Ascending aorta (tissue), 2 donors: ENCODE measurements around the gene PTGFR. TPM values are rescaled to one million over a fixed set of nuclear protein-coding genes. Genes with fewer than 3 reads are reported as not detected.

Experiments
- DNase-seq, 2 donors: peaks; one replicate each; pipeline ENCODE4 v3.0.0-alpha.2; 2019; ENCODE audit warnings: low spot score in 2 of 2
- H3K27ac ChIP-seq, 2 donors: fragments of 200-600 bp; sonication (generic); one replicate each; pipeline ENCODE4 v1.5.1; 2016 to 2017; ENCODE audit warnings: mild to moderate bottlenecking in 1 of 2
- H3K27me3 ChIP-seq: fragments of 200-600 bp; sonication (generic); one replicate; pipeline ENCODE4 v1.5.1; 2017
- H3K36me3 ChIP-seq, 2 donors: fragments of 200-600 bp; sonication (generic); one replicate each; pipeline ENCODE4 v1.5.1; 2016
- H3K4me1 ChIP-seq, 2 donors: fragments of 200-600 bp; sonication (generic); one replicate each; pipeline ENCODE4 v1.5.1; 2016 to 2017; ENCODE audit warnings: mild to moderate bottlenecking in 1 of 2
- H3K4me3 ChIP-seq, 2 donors: fragments of 200-600 bp; sonication (generic); one replicate each; pipeline ENCODE4 v1.5.1; 2016 to 2017; ENCODE audit warnings: mild to moderate bottlenecking in 1 of 2
- H3K9me3 ChIP-seq, 2 donors: fragments of 200-600 bp; sonication (generic); one replicate each; pipeline ENCODE4 v1.5.1; 2016
- CTCF ChIP-seq, 3 experiments: fragments of 200-600 bp in 2 of 3; fragments of 450-650 bp in 1 of 3; sonication (generic) in 2 of 3; IDR thresholded peaks; one replicate each; pipeline ENCODE4 v1.5.1; 2016 to 2019; ENCODE audit warnings: antibody characterized with exemption in 3 of 3, mild to moderate bottlenecking in 1 of 3, moderate library complexity in 1 of 3
- intact Hi-C: fragments of 100-400 bp; cut with DNase I; formaldehyde crosslinking; loops from one replicate; pipeline ENCODE4 v1.15.1; 2023
- total RNA-seq: library from RNA; depleted of rRNA; stranded (reverse); fragments of >200 nt; gene quantifications from one replicate; pipeline ENCODE4 v1.1.0, GENCODE V29; 2016

Gene PTGFR
- 0.85 TPM for total RNA-seq

- no peak for DNase-seq
- intact Hi-C loops = no loop called here
- Histone ChIP-seq H3K36me3 (no peaks in the 10 kb centered on the region), H3K9me3 (no peaks in the 10 kb centered on the region), H3K27ac (peak within 1 kb of the TSS; percentile 16 to 21), H3K27me3 (no peaks in the 10 kb centered on the region), H3K4me1 (no peaks in the 10 kb centered on the region), H3K4me3 (peak within 1 kb of the TSS; percentile 37 to 62)
- no peak for TF ChIP-seq CTCF (IDR thresholded peaks at IDR 0.05)
Measured at GRCh38 chr1:78490861-78491450, at the start of gene PTGFR. Gene PTGFR, plus strand, starts transcription at chr1:78490974. Its CDS starts 1,770 bp downstream, at chr1:78492744.

- Histone ChIP-seq H3K36me3 (no peaks in the 10 kb centered on the region), H3K4me3 (no peak overlapping the region), H3K4me1 (no peaks in the 10 kb centered on the region), H3K27ac (no peak overlapping the region), H3K27me3 (no peaks in the 10 kb centered on the region), H3K9me3 (no peaks in the 10 kb centered on the region)
- intact Hi-C loops = no loop called here
- no peak for TF ChIP-seq CTCF (IDR thresholded peaks at IDR 0.05)
- DNase-seq = no peak
Measured at GRCh38 chr1:78441921-78442320, 48.9 kb upstream of the PTGFR start.

GRCh38 chr1:78447086-78447485 lies 43.7 kb upstream of the PTGFR start:
- Histone ChIP-seq H3K9me3 (no peaks in the 10 kb centered on the region), H3K27me3 (no peaks in the 10 kb centered on the region), H3K36me3 (no peaks in the 10 kb centered on the region), H3K4me3 (no peak overlapping the region), H3K27ac (no peak overlapping the region), H3K4me1 (no peaks in the 10 kb centered on the region)
- no peak for DNase-seq
- TF ChIP-seq CTCF (IDR thresholded peaks at IDR 0.05) = no peak
- intact Hi-C loops = no loop called here

GRCh38 chr1:78464449-78464891 lies 26.3 kb upstream of the PTGFR start:
- Histone ChIP-seq H3K4me3 (no peak overlapping the region), H3K27ac (no peak overlapping the region), H3K27me3 (no peaks in the 10 kb centered on the region), H3K9me3 (peaks cover 0 to 5% of the 10 kb centered on the region in 2 donors), H3K36me3 (no peaks in the 10 kb centered on the region), H3K4me1 (no peaks in the 10 kb centered on the region)
- no peak for TF ChIP-seq CTCF (IDR thresholded peaks at IDR 0.05)
- intact Hi-C loops = no loop called here
- DNase-seq = no peak

GRCh38 chr1:78465143-78465542 lies 25.6 kb upstream of the PTGFR start:
- TF ChIP-seq CTCF (IDR thresholded peaks at IDR 0.05) = no peak
- intact Hi-C loops = no loop called here
- Histone ChIP-seq H3K9me3 (peaks cover 0 to 5% of the 10 kb centered on the region in 2 donors), H3K36me3 (no peaks in the 10 kb centered on the region), H3K4me1 (no peaks in the 10 kb centered on the region), H3K4me3 (no peak overlapping the region), H3K27me3 (no peaks in the 10 kb centered on the region), H3K27ac (no peak overlapping the region)
- no peak for DNase-seq

GRCh38 chr1:78468521-78468920 lies 22.3 kb upstream of the PTGFR start:
- Histone ChIP-seq H3K36me3 (no peaks in the 10 kb centered on the region), H3K9me3 (no peaks in the 10 kb centered on the region), H3K27ac (no peak overlapping the region), H3K4me3 (no peak overlapping the region), H3K27me3 (no peaks in the 10 kb centered on the region), H3K4me1 (no peaks in the 10 kb centered on the region)
- intact Hi-C loops = no loop called here
- no peak for DNase-seq
- TF ChIP-seq CTCF (IDR thresholded peaks at IDR 0.05) = no peak
